Measurements from ENCODE around the gene RGCC.

Gene RGCC

GRCh38 chr13:41452462-41452861, 4.9 kb upstream of the RGCC start:
- DNase-seq (ENCODE audit: low read depth in 3 of 3, low spot score in 1 of 3), result no peak

- DNase-seq (ENCODE audit: low read depth in 3 of 3, low spot score in 1 of 3), result no peak
Measured at GRCh38 chr13:41453620-41454019, 3.7 kb upstream of the RGCC start.

GRCh38 chr13:41454170-41454569, 3.2 kb upstream of the RGCC start:
- DNase-seq (ENCODE audit: low read depth in 3 of 3, low spot score in 1 of 3), result no peak

DNA sequence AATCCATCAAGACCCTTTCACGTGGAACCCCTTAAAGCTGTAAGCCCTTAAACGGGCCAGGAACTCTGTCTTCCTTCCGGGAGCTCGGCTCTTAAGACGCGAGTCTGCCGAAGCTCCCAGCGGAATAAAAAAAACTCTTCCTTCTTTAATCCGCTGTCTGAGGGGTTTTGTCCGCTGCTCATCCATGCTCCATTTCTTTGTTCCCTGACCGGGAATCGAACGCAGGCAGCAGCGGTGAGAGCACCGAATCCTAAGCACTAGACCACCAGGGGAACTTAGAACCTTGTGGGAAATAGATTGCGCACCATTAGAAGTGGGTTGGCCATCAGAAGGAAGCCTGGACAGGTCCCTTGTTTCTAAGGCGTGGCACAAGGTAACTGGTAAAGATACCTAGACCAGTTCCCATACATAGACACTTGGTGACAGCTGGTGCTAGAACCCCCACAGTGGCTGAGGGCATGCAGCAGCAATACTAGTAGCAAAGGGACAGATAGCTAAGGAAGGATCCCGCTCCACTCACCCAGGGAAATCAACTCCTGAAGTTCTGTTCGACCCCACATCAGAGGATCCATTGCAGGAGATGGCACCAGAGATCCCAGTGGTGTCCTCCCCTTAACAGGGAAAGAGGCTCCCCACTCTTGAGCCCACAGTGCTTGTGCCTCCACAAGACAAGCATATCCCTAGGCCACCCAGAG, 1.5 kb upstream of the RGCC start:
- no peak for DNase-seq (ENCODE audit: low read depth in 3 of 3, low spot score in 1 of 3)

DNA sequence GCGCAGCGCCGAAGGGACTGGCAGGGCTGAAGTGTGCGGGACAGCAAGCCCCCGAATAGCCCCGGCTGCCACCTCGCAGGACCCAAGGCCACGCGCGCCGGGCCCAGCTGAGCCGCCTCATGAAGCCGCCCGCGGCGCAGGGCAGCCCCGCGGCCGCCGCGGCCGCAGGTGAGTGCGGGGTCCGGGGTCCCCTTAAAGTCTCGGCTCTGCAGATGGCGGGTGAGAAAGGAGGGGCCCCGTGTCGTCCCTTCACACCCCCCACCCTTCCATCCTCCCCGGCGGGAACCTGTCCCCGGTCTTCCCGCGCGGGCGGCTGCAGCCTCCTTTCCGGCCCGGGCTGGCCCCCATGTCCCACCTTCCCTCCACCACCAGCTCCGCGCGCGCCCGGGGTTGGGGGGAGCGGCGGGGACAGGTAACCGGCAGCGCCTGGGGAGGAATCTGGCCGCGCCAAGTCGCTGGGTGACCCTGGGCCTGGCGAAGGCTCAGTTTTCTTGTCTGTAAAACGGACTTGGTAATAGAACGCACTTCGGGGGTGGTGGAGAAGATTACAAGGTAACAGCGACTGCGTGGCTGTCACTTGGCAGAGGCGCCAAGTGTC, 338 bp downstream of the RGCC start:
- no peak for DNase-seq (ENCODE audit: low read depth in 3 of 3, low spot score in 1 of 3)

- peak in 1 of 3 donors; percentile 44 for DNase-seq (ENCODE audit: low read depth in 3 of 3, low spot score in 1 of 3)
Measured at GRCh38 chr13:41458187-41458760, 924 bp downstream of the RGCC start.

DNA sequence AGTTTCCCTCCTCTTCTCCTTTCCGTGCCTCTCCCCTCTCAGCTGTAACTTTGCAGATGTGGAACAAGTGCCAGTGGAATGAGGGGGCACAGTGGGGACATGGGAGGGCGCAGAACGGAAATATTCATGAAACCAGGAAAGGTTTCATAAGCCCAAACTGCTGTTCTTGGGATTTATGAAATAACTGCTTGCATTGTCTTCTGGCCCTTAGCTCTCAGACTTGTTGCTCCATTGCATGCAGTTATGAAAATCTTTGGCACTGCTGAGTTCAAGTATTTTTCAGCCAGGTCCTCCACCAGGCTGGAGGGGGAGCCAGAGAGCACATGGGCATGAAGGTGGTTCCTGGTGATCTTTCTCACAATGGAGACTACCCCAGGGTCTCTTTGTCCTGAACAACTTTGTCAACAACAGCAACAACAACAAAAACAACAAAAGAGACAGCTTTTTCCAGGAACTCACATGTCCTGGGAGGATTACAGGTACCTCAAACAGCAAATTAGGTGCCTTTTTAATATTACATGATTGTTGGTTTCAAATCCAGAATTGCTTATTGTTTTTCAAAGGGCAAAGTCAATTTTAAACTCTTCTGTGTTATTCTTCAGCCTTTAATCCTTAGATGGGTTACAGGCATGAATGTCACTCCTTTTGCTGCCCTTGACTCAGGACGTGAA, 1.5 kb downstream of the RGCC start:
- peak in 1 of 3 donors; percentile 38 for DNase-seq (ENCODE audit: low read depth in 3 of 3, low spot score in 1 of 3)

DNA sequence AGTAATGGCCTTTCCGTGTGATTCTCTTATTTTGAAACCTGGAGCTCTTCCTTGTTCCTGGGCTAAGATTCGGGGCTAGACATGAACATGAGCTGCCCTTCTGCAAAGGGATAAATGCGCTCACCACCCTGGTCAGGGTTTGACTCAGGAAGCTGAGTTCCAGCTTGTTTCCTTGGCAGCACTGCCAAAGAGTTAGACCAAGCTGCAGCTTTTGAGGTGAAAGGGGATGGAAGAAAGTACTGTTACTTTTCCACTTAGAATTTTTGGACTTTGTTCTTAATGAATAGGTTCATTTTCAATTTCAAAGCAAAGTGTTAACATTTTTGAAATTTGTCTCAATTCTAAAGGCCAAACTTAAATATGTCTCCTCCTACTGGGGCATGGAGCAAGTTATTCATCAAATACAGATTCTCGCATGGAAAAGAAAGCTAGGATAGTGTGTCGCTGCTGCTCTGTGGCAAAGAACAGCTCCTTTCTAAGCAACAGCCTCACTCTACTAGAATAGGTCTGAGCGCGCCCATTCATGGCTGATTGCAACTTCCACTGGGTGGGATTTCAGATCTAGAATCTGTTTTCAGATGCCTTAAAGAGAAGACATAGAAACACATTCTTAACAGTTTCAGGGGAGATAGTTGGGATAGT, 2.2 kb downstream of the RGCC start:
- DNase-seq (ENCODE audit: low read depth in 3 of 3, low spot score in 1 of 3), result no peak

- DNase-seq (ENCODE audit: low read depth in 3 of 3, low spot score in 1 of 3), result no peak
Measured at GRCh38 chr13:41460074-41460465, 2.7 kb downstream of the RGCC start.

DNA sequence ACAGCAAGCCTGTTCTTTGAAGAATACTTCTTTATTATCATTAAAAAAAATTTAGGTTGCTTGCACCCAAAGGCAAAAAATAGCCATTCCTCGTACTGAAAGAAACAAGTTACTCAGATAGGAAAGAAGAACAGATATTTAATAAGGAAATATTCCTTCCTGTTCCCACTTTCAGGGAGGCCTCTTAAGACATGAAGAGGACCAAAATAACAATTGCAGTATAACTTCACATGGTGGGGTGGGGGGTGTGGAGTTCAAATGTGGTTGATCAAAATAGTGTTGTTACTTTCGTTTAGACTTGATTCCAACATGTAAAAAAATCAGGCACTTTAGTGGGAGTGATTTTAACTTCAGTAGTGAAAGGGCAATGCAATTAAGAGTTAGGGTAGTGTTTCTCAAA, 3.6 kb downstream of the RGCC start:
- no peak for DNase-seq (ENCODE audit: low read depth in 3 of 3, low spot score in 1 of 3)

- DNase-seq (ENCODE audit: low read depth in 3 of 3, low spot score in 1 of 3), result no peak
Measured at GRCh38 chr13:41461527-41462139, 4.3 kb downstream of the RGCC start.

GRCh38 chr13:41462427-41462826, 5.1 kb downstream of the RGCC start:
- no peak for DNase-seq (ENCODE audit: low read depth in 3 of 3, low spot score in 1 of 3)

GRCh38 chr13:41463838-41464602, 6.7 kb downstream of the RGCC start:
- DNase-seq (ENCODE audit: low read depth in 3 of 3, low spot score in 1 of 3), result no peak

DNA sequence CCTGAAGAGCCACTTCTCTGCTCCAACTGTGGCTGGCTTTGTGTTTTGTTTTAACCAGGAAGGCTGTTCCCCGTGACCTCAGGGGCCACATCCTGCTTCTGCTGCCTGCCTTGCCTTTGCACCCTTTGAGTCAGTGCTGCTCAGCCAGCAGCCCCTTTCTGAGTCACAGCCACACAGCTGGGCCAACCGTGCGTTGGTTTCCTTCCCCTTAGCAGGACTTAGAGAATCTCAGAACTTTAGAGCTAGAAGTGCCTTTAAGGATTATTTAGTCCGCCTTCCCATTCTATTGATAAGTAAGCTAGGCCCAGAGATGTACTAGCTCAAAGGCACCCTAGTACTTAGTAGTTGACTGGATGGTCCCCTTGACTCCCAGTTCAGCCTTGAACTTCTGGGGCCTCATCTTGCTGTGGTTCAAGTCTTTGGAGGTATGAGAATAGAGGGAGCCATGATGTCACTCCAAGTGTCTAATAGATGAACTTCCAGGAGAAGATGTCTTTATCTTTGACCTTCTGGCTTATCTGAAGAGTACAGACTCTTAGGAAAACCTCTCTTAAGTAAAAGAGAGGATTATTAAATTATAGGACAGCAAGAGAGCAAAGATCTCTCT, 8.0 kb downstream of the RGCC start:
- peak; percentile 62 to 79 (median 77) for DNase-seq (ENCODE audit: low read depth in 3 of 3, low spot score in 1 of 3)

GRCh38 chr13:41465898-41466320, 8.6 kb downstream of the RGCC start:
- DNase-seq (ENCODE audit: low read depth in 3 of 3, low spot score in 1 of 3), result no peak

GRCh38 chr13:41467425-41467945, 10.1 kb downstream of the RGCC start:
- no peak for DNase-seq (ENCODE audit: low read depth in 3 of 3, low spot score in 1 of 3)

DNA sequence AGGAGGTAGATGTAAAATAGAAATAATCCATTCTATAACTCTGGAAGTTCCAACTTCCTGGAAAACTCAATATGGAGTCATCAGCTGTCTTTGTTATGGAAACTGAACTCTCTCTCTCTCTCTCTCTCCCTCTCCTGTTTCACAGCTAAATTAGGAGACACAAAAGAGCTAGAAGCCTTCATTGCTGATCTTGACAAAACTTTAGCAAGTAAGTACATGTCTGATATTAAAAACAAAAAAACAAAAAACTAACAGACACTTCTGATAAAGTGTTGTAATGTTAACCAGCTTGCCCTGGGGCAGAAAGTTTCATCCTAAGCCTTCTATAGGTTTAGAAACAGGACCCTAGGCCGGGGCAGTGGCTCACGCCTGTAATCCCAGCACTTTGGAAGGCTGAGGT, 11.3 kb downstream of the RGCC start:
- DNase-seq (ENCODE audit: low read depth in 3 of 3, low spot score in 1 of 3), result no peak

DNA sequence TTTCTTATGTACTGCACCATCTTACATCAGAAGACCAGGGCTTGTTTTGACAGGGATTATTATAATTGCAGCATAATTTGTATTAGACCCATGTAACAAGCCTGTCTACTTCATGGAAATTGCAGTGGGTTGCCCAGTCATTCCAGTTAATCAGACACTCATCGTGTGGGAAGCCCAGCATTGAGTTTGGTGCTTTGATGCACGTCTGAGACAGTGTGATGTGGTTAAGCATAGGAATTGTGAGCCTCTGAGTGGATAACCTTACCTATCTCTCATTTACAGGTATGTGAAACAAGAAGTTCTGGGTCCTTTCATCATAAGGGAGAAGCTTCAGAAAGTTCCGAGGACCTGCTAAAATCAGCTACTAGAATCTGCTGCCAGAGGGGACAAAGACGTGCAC, 12.8 kb downstream of the RGCC start:
- DNase-seq (ENCODE audit: low read depth in 3 of 3, low spot score in 1 of 3), result no peak

GRCh38 chr13:41471785-41472184, 14.4 kb downstream of the RGCC start:
- DNase-seq (ENCODE audit: low read depth in 3 of 3, low spot score in 1 of 3), result no peak

GRCh38 chr13:41487222-41487621, 29.9 kb downstream of the RGCC start:
- DNase-seq (ENCODE audit: low read depth in 3 of 3, low spot score in 1 of 3), result no peak
